Pancreas (tissue), 10 donors: ENCODE results near the gene GNAS-AS1. TPM values are rescaled to one million over a fixed set of nuclear protein-coding genes. Genes with fewer than 3 reads are reported as not detected.

Experiments used
- ATAC-seq, 4 donors: fragments of 200-7000 bp; cut with Tn5 transposase; one replicate each; pipeline versions ENCODE4 v1.8.0 to v1.9.1; 2020; ENCODE audit warnings: mild to moderate bottlenecking in 4 of 4, moderate library complexity in 4 of 4
- DNase-seq, 6 donors: peaks; one replicate each; pipeline ENCODE4 v3.0.0-alpha.2; 2020
- FAIRE-seq: peaks from 2 replicates; lab custom pipeline; 2012; peaks lifted over from hg19 to GRCh38; lab: Jason Lieb, UNC
- H3K27ac ChIP-seq, 4 donors: fragments of 200-600 bp; sonication (generic); 1 replicate in 3 of 4; 2 replicates in 1 of 4; pipeline versions ENCODE4 v1.5.0 to v1.8.0; 2020
- H3K27me3 ChIP-seq, 4 donors: fragments of 200-600 bp; one replicate each; pipeline ENCODE4 v1.8.0; 2021
- H3K36me3 ChIP-seq, 3 donors: fragments of 200-600 bp; sonication (generic) in 1 of 3; one replicate each; pipeline versions ENCODE4 v1.5.0 to v1.8.0; 2020 to 2021
- H3K4me1 ChIP-seq, 3 donors: fragments of 200-600 bp; one replicate each; pipeline ENCODE4 v1.8.0; 2021
- H3K4me3 ChIP-seq, 4 donors: fragments of 200-600 bp; sonication (generic) in 2 of 4; one replicate each; pipeline versions ENCODE4 v1.5.0 to v1.8.0; 2020 to 2021
- H3K9me3 ChIP-seq, 4 donors: fragments of 200-600 bp; one replicate each; pipeline ENCODE4 v1.8.0; 2021
- WGBS, 2 donors: extraction: QIAGEN DNeasy Blood & Tissue Kit; methylation state at CpG; one replicate each; pipeline ENCODE4 v1.1.7; 2013; 5-methylcytosine and 5-hydroxymethylcytosine counted together
- intact Hi-C, 3 donors: fragments of 100-400 bp; cut with DNase I; formaldehyde crosslinking; loops; one replicate each; pipeline versions ENCODE4 v1.11.1 to v1.14.2; 2022
- polyA plus RNA-seq, 2 donors: library from polyadenylated mRNA; stranded (reverse); fragments of 200-250 nt; gene quantifications; one replicate each; pipeline ENCODE4 v1.2.3, GENCODE V29; 2013
- total RNA-seq, 6 donors: library from RNA; stranded (reverse); fragmentation: NEBNext Ultra II Directional in 4 of 6; extraction: Animal tissue kit (Norgen Biotek cat#: 25700) in 4 of 6; gene quantifications; one replicate each; pipeline versions ENCODE4 v1.2.1 to v1.2.4, GENCODE V29; 2021 to 2023
- TF ChIP-seq, protein P1 (sequence below), 4 donors: fragments of 200-600 bp; sonication (generic) in 3 of 4; IDR thresholded peaks; one replicate each; pipeline versions ENCODE4 v1.5.0 to v1.8.0; 2021; ENCODE audit warnings: antibody characterized with exemption in 4 of 4
- donor health status: healthy with polysubstance abuse.
- donor health status: DM: no; HTN: no; CAD: no; lungs with moderate emphysema.
- donor health status: DM: no; HTN: no; CAD: no.
- donor health status: control.
- donor health status: control.
- donor health status: Bipolar disorder and iron deficiency.
- donor health status: DM: yes; HTN: yes; CAD: no.
- donor health status: DM: no; HTN: no; CAD: no.
- donor health status: DM: no; HTN: no; CAD: no.
- donor health status: DM: yes; HTN: yes; CAD: no.

Gene GNAS-AS1
- total and polyA plus RNA-seq, 8 donors = 0.47 to 2.8 (median 0.58) TPM

DNA sequence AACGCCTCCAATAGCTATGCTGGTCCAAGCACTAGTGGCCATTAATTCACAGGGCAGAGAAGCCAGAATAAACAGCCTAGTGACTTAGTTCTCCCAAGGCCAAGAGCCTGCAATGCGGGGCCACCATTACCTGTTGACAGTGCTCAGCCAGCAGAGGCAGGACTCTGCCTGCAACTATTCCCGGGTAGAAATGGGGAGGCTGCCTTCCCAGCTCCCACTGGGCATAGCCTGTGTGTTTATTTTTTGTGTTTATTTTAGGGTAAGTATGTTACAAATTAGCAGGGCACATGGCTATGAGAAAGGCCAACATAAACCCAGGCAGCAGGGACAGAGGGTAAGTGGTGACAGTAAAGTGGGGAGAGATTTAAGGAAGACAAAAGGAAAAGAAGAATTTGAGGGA is 5.0 kb downstream of the GNAS-AS1 start:
- WGBS, 2 donors = 48% methylated on average over 3 of the region's 3 CpGs
- FAIRE-seq (no peak), DNase-seq (no peak), ATAC-seq (no peak)
- Histone ChIP-seq H3K27me3 (no peaks in the 10 kb centered on the region), H3K36me3 (no peaks in the 10 kb centered on the region), H3K4me1 (no peaks in the 10 kb centered on the region), H3K27ac (no peak overlapping the region), H3K9me3 (no peaks in the 10 kb centered on the region), H3K4me3 (no peak overlapping the region)
- TF ChIP-seq, protein P1, sequence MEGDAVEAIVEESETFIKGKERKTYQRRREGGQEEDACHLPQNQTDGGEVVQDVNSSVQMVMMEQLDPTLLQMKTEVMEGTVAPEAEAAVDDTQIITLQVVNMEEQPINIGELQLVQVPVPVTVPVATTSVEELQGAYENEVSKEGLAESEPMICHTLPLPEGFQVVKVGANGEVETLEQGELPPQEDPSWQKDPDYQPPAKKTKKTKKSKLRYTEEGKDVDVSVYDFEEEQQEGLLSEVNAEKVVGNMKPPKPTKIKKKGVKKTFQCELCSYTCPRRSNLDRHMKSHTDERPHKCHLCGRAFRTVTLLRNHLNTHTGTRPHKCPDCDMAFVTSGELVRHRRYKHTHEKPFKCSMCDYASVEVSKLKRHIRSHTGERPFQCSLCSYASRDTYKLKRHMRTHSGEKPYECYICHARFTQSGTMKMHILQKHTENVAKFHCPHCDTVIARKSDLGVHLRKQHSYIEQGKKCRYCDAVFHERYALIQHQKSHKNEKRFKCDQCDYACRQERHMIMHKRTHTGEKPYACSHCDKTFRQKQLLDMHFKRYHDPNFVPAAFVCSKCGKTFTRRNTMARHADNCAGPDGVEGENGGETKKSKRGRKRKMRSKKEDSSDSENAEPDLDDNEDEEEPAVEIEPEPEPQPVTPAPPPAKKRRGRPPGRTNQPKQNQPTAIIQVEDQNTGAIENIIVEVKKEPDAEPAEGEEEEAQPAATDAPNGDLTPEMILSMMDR (IDR thresholded peaks at IDR 0.05) = no peak
- intact Hi-C loops = loop anchor here in 1 of 3 donors (10.0 kb wide), 1 partner anchor 601 kb away; no protein-coding TSS in a partner anchor

DNA sequence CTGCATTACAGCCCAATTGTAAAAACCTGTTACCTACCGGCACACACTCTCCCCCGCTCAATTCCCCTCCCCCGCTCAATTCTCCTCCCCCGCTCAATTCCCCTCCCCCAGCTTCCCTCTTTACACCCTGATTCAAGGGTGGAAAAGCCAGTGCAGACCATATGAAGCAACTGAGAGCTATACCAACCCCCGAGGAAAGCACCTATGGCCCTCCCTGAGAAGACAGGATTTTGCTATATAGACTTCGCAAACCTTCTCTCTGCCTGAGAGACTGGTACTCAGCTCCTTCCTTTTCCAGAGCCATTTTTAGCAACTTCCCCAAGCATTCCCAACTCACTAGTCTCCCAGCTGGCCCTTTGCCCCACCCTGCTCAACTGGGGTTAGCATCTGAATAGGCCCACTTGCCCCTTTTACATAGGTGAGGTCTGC is 7.6 kb downstream of the GNAS-AS1 start:
- DNase-seq (no peak), FAIRE-seq (no peak), ATAC-seq (no peak)
- WGBS, 2 donors = 48 to 56% methylated on average over 6 of the region's 6 CpGs
- intact Hi-C loops = loop anchor here in 1 of 3 donors (10.0 kb wide), 1 partner anchor 598 kb away; no protein-coding TSS in a partner anchor
- TF ChIP-seq, protein P1 (IDR thresholded peaks at IDR 0.05) = no peak
- no peaks in the 10 kb centered on the region for H3K36me3 ChIP-seq
- no peak overlapping the region for H3K4me3 ChIP-seq
- H3K4me1 ChIP-seq = no peaks in the 10 kb centered on the region
- no peaks in the 10 kb centered on the region for H3K9me3 ChIP-seq
- no peak overlapping the region for H3K27ac ChIP-seq
- H3K27me3 ChIP-seq = no peaks in the 10 kb centered on the region

- intact Hi-C loops = loop anchor here in 1 of 3 donors (10.0 kb wide), 1 partner anchor 597 kb away; no protein-coding TSS in a partner anchor
- no peaks in the 10 kb centered on the region for H3K27me3 ChIP-seq
- 49 to 51% methylated on average over 20 of the region's 20 CpGs for WGBS, 2 donors
Observed at GRCh38 chr20:58842276-58842675, 8.4 kb downstream of the GNAS-AS1 start.

DNA sequence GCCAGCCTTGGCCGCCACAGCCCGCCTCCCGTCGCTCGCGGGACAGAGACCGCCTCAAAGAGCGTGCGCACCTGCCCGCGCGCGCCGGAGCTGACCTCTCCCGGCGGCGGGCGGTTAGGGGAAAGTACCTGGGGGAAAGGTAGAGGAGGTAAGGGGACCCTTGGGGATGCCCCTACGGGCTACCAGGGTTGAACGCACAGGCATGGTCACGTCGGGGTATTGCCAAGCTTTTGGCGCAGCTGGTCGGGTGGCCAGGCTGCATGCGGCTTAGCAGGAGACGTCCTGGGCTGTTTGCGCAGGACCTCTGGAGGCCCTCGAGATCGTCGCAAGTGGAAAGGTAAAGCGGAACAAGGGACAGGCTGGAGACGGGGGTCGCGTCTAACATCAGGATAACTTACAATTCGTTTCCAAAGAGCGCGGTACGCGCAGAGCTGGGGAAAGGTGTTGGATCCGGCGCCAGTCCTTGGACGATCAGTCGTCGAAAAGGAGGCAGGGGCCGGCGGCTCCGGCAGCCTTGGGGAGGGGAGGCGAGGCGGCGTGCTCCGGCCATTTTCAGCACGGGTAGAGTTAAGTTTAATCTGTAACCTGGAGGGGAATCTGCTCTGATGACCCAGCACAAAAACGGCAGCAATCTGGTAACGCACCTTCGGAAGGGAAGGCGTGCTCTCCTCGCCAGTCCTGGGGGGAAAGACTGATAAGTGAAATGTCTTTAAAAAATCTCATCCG is 9.0 kb downstream of the GNAS-AS1 start:
- 55% methylated on average over 58 of the region's 58 CpGs for WGBS, 2 donors
- no peak for FAIRE-seq
- no peak for ATAC-seq
- H3K27me3 ChIP-seq = no peaks in the 10 kb centered on the region
- no peak for DNase-seq
- H3K4me1 ChIP-seq = no peaks in the 10 kb centered on the region
- H3K36me3 ChIP-seq = no peaks in the 10 kb centered on the region
- intact Hi-C loops = loop anchor here in 1 of 3 donors (10.0 kb wide), 1 partner anchor 597 kb away; no protein-coding TSS in a partner anchor
- H3K4me3 ChIP-seq = no peak overlapping the region
- TF ChIP-seq, protein P1 (IDR thresholded peaks at IDR 0.05) = no peak
- H3K9me3 ChIP-seq = no peaks in the 10 kb centered on the region
- no peak overlapping the region for H3K27ac ChIP-seq

More at GRCh38 chr20:58842276-58842675, 8.4 kb downstream of the GNAS-AS1 start:
- ATAC-seq = no peak
- no peak for DNase-seq
- Histone ChIP-seq H3K36me3 (no peaks in the 10 kb centered on the region), H3K4me3 (no peak overlapping the region), H3K9me3 (no peaks in the 10 kb centered on the region), H3K27ac (no peak overlapping the region), H3K4me1 (no peaks in the 10 kb centered on the region)
- TF ChIP-seq, protein P1 (IDR thresholded peaks at IDR 0.05) = no peak
- no peak for FAIRE-seq
